HG02870 (cell line): Measurements from ENCODE around the gene TFEB.

ENCODE experiments used
- ATAC-seq: cut with Tn5 transposase; IDR thresholded peaks from one replicate; pipeline ENCODE4 v1.9.1; 2021; ENCODE audit warnings: mild to moderate bottlenecking, moderate library complexity; ENCODE audit not compliant: unreplicated experiment

Gene TFEB

GRCh38 chr6:41641352-41641925 lies 94.0 kb downstream of the TFEB start:
- ATAC-seq, result no peak

DNA sequence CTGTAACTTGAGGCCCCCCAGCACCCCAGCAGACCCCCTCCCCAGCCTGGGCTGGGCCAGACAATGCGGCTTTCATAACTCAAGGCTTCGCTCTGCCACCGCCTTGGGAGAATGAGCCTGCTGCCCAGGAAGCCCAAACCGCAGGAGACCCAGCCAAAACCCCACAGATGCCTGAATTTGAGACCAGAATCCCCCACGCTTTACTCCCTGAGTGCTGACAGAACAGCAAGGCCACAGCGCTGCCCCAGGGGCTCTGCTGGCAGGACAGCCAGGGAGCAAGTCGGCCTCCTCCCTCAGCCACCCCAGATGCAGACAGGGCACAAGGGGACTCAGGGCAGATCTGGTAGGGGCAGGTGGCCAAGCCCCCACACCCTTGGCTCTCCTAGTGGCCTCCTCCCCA lies 95.0 kb downstream of the TFEB start:
- no peak for ATAC-seq

DNA sequence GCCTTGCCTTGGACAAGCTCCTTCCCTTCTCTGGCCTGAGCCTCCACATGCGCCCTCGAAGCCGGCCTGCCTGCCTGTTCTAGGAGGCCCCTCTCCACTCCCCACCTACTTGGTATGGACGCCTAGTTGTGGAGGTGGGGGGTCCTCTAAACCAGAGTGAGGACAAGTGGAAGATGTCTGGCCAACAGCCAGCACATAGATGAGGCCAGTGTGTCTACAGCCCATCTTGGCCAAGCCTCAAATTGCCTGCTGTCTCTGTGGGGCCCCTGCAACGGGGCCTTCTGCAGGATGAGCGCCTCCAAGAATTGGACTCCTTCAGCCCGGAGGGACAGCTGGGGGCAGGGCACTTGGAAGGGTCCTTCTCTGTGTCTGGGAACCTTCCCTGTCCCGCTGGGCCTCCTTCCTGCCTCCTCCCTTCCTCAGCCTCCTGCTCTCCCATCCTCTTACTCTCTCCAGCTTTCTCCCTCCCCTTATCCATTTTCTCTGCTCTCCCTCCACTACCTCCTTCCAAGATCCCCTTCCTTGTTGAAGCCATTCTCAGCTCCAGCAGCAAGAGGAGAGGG lies 95.5 kb downstream of the TFEB start:
- no peak for ATAC-seq

DNA sequence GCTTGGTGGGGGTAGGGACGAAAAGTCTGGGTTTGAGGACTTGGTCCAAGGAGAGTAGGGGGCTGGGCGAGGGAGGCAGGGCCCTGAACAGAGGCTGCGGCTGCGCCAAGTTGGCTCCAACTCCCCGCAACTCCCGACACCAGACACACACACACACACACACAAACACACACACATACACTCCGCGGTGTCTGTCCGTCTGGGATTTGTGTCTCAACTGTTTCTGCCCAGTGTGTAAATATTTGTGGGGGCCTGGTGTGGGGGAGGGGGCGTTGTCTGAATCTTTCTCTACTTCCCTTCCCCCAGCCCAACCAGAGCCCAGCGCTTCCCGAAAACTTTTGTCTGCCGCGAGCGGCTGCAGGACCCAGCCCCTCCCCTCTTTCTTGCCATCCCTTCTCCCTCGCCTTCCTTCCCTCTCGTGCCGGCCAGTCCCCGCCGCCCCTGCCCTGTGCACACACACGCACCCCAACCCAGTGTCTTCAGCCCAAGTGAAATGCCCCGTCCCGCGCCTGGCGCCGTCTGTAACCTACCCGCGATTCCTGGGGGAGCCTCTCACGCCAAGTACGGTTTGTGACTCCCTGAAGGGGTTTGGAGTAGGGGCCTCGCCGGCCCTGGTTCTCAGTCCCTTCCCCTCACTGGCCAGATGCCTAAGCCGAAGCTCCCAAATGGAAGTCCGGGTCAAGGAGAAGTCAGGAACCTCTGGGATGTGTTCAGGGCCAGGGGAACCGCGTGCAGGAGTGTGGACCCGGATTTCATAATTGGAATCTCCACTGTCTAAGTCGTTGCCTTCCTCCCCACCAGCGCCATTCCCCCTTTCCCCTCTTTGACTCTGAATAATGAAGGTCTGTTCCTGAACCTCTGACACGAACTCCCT lies 96.2 kb downstream of the TFEB start:
- no peak for ATAC-seq

- no peak for ATAC-seq
These were observed 97.1 kb downstream of the TFEB start, which contains the start of gene MDFI for GRCh38 chr6:41638002-41638934. Gene MDFI, plus strand, starts transcription at chr6:41638468. Its CDS starts 282 bp downstream, at chr6:41638750.

DNA sequence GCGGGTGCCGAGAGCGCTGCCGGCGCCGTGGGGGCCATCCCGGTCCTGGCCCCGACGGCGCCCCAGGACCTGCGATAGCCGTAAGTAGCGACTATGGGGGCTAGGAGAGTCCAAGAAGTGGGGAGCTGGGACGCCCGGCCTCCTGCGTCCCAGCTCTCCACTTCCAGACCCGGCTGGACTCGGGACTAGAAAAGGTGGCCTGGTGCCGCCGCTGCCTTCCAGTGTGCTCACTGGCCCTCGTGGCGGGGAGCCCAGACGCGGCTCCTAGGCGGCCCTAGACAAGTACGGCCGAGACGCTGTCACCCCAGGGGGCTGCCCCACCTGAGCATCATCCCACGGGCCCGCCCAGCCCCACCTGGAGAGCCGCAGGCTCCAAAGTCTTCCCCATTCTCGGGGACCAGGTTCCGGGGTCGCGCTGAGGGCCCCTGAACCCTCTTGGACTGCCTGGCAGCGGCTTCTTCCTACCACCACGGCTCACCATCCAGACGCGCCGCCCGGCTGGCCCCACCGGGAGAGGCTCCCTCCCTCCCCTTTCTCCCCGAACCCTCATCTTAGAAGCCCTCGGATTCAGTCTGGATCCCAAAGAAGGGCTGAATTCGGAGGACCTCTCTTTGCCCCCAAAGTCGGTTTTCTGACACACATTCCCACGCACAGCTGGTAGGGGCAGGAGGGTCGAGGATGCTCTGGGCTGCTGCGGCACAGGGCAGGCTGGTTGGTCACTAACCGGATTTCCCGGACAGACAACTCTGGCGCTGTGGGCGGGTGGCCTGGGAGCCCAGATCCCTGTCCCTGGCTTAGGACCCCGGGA lies 98.0 kb downstream of the TFEB start:
- ATAC-seq, result no peak

DNA sequence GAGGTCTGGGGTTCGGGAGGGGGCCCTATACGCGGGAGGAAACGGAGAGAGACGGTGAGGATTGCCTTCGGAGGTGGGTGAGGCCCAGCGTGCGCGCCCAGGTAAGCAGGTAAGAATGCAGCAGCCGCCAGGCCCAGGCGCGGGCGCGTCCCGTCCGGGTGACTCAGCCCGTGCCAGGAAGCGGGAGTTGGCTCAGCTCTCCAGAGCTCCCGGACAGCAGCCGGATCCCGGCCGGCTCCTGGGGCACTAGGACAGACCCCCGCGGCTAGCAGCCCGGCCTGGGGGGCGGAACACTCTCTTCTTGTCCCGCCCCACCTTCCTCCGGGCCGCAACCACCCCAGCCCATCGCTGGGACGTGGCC lies 98.6 kb downstream of the TFEB start:
- ATAC-seq, result no peak

DNA sequence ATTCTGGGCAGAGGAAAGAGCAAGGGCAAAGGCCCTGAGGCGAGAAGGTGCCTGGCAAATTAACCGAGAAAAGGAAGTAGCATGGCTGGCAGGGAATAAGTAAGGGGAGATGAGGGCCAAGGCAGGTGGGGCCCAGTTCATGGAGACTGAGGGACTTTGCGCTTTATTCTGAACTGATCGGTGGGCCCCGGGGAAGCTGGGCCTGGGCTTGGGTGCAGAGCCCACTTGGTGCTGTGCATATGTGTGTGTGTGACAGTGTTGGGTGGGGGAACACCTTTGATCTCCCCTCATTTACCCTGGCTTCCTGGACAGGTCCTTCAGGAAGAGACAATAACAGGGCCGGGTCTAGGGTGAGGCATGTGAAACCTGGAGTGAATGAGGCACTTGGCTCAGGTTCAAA lies 100.0 kb downstream of the TFEB start:
- ATAC-seq, result no peak

DNA sequence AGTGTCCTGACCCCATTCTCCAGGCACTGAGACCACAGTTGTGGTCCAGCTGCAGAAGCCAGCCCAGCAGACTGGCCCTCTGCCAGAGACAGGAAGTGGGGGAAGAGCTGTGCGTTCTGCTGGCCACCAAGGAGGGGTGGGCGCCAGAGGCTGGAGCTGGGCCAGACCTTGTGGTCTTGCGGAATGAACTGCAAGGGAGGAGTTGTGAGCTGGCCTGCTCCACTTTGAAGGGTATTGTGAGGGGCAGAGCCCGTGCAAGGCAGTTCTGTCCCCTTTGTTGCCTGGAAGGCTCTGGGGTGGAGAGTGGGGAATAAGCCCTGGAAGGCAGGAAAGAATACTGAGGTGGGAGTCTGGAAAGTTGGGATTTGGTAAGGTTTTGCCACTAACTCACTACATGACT lies 100.8 kb downstream of the TFEB start:
- no peak for ATAC-seq
